ENCODE measurements around the gene OR2AK2.

- TF ChIP-seq CTCF (conservative IDR thresholded peaks at IDR 0.05; ENCODE audit: low read depth, low read length) = no peak
- no peak for TF ChIP-seq EZH2 (IDR thresholded peaks at IDR 0.05; ENCODE audit: borderline replicate concordance, low read depth, low read length, poor library complexity, severe bottlenecking)
Observed at GRCh38 chr1:247923941-247924340, 41.1 kb upstream of the OR2AK2 start.

Data from A673 (cell line).